DOHH2 (cell line): Measurements from ENCODE around the gene MAN2B2.

Experiments
- H3F3A ChIP-seq: fragments of 200-600 bp; sonication (generic), shearing (Covaris generic); 2 replicates; pipeline ENCODE4 v1.6.0; 2016; ENCODE audit warnings: antibody characterized with exemption, mild to moderate bottlenecking; ENCODE audit not compliant: control insufficient read depth, insufficient read depth
- H3K27ac ChIP-seq: fragments of 200-600 bp; sonication (generic); 2 replicates; pipeline ENCODE4 v1.5.1; 2014; ENCODE audit warnings: low read depth, mild to moderate bottlenecking, low read length, moderate library complexity
- H3K27me3 ChIP-seq: fragments of 200-600 bp; sonication (generic); 2 replicates; pipeline ENCODE4 v1.6.1; 2014; ENCODE audit warnings: mild to moderate bottlenecking, low read length, mixed read lengths; ENCODE audit not compliant: control insufficient read depth
- H3K36me3 ChIP-seq: fragments of 200-600 bp; sonication (generic); 2 replicates; pipeline ENCODE4 v1.6.1; 2014; ENCODE audit warnings: mild to moderate bottlenecking, low read length, moderate library complexity, mixed read lengths; ENCODE audit not compliant: control insufficient read depth
- H3K4me1 ChIP-seq: fragments of 200-600 bp; sonication (generic); 2 replicates; pipeline ENCODE4 v1.6.1; 2014; ENCODE audit warnings: mild to moderate bottlenecking, low read length, mixed read lengths; ENCODE audit not compliant: control insufficient read depth
- H3K4me2 ChIP-seq: fragments of 200-600 bp; sonication (generic); 2 replicates; pipeline ENCODE4 v1.6.0; 2014; ENCODE audit warnings: mild to moderate bottlenecking, low read length, moderate library complexity
- H3K4me3 ChIP-seq: fragments of 200-600 bp; sonication (generic); 2 replicates; pipeline ENCODE4 v1.5.1; 2014; ENCODE audit warnings: mild to moderate bottlenecking, low read length, mixed read lengths
- H3K79me2 ChIP-seq: fragments of 200-600 bp; sonication (generic); 2 replicates; pipeline ENCODE4 v1.6.1; 2014; ENCODE audit warnings: mild to moderate bottlenecking, low read length, mixed read lengths; ENCODE audit not compliant: control insufficient read depth
- H3K9me2 ChIP-seq: fragments of 200-600 bp; sonication (generic); replicated peaks from 2 replicates; pipeline ENCODE4 v1.6.1; 2014; ENCODE audit warnings: mild to moderate bottlenecking, low read length, mixed read lengths; ENCODE audit not compliant: control insufficient read depth
- H3K9me3 ChIP-seq: fragments of 200-600 bp; sonication (generic); 2 replicates; pipeline ENCODE4 v1.6.1; 2014; ENCODE audit warnings: antibody characterized with exemption, low read length, mixed read lengths; ENCODE audit not compliant: control insufficient read depth, insufficient read depth
- H4K20me1 ChIP-seq: fragments of 200-600 bp; sonication (generic); 2 replicates; pipeline ENCODE4 v1.6.0; 2014; ENCODE audit warnings: low read depth, mild to moderate bottlenecking, antibody characterized with exemption, low read length, moderate library complexity; ENCODE audit not compliant: control insufficient read depth, insufficient read depth
- CTCF ChIP-seq: fragments of 200-600 bp; sonication (generic); IDR thresholded peaks from one replicate; pipeline ENCODE4 v1.5.1; 2014; ENCODE audit warnings: antibody characterized with exemption, mild to moderate bottlenecking, low read depth, low read length; ENCODE audit not compliant: poor library complexity, severe bottlenecking
- EZH2phosphoT487 ChIP-seq: fragments of 200-600 bp; sonication (generic); IDR thresholded peaks from 2 replicates; pipeline ENCODE4 v1.6.1; 2017; ENCODE audit warnings: borderline replicate concordance, mild to moderate bottlenecking, antibody characterized with exemption, low read length, moderate library complexity, mixed read lengths

Gene MAN2B2

GRCh38 chr4:6608758-6609414 lies 33.9 kb downstream of the MAN2B2 start:
- TF ChIP-seq CTCF = no peak
- no peak for TF ChIP-seq EZH2phosphoT487
- no peaks in the 10 kb centered on the region for H3K27me3 ChIP-seq
- H3K27ac ChIP-seq = no peak overlapping the region
- no peak overlapping the region for H3K4me3 ChIP-seq
- no peaks in the 10 kb centered on the region for H4K20me1 ChIP-seq
- H3K4me2 ChIP-seq = no peak overlapping the region
- peaks cover 5% of the 10 kb centered on the region; the same call in 1 of the 2 replicates for H3K9me3 ChIP-seq
- H3K79me2 ChIP-seq = no peaks in the 10 kb centered on the region
- H3K4me1 ChIP-seq = no peaks in the 10 kb centered on the region
- H3K36me3 ChIP-seq = peaks cover 4% of the 10 kb centered on the region; the same call in 1 of the 2 replicates
- H3F3A ChIP-seq = no peaks in the 10 kb centered on the region
- H3K9me2 ChIP-seq = no peaks in the 10 kb centered on the region

- Histone ChIP-seq H3K9me3 (peaks cover 5% of the 10 kb centered on the region; the same call in 1 of the 2 replicates), H3F3A (no peaks in the 10 kb centered on the region), H3K27me3 (no peaks in the 10 kb centered on the region), H3K79me2 (no peaks in the 10 kb centered on the region), H3K4me1 (no peaks in the 10 kb centered on the region), H3K36me3 (peaks cover 4% of the 10 kb centered on the region; the same call in 1 of the 2 replicates), H4K20me1 (no peaks in the 10 kb centered on the region), H3K4me3 (no peak overlapping the region), H3K9me2 (no peaks in the 10 kb centered on the region), H3K4me2 (no peak overlapping the region), H3K27ac (no peak overlapping the region)
- TF ChIP-seq CTCF (no peak), EZH2phosphoT487 (no peak)
Measured at GRCh38 chr4:6609415-6610079, 34.6 kb downstream of the MAN2B2 start.

- Histone ChIP-seq H3K9me3 (no peaks in the 10 kb centered on the region), H4K20me1 (no peaks in the 10 kb centered on the region), H3K9me2 (no peaks in the 10 kb centered on the region), H3K4me3 (no peak overlapping the region), H3K36me3 (no peaks in the 10 kb centered on the region; the same call in 1 of the 2 replicates), H3K27me3 (no peaks in the 10 kb centered on the region), H3K4me2 (no peak overlapping the region), H3F3A (no peaks in the 10 kb centered on the region), H3K27ac (no peak overlapping the region), H3K79me2 (no peaks in the 10 kb centered on the region), H3K4me1 (no peaks in the 10 kb centered on the region)
- no peak for TF ChIP-seq EZH2phosphoT487
- no peak for TF ChIP-seq CTCF
Measured at GRCh38 chr4:6610856-6611430, 36.0 kb downstream of the MAN2B2 start.
